GM12878 (cell line): Measurements from ENCODE around the gene ZBTB22. TPM values are rescaled to one million over a fixed set of nuclear protein-coding genes. Genes with fewer than 3 reads are reported as not detected.

Source experiments
- CHD2 ChIP-seq: IDR thresholded peaks from 2 replicates; pipeline ENCODE4 v1.6.1; 2011; ENCODE audit warnings: low read depth, low read length, improper control_type of control experiment, borderline replicate concordance
- EED ChIP-seq: sonication (generic); IDR thresholded peaks from 2 replicates; pipeline ENCODE4 v1.6.1; 2016; ENCODE audit warnings: antibody characterized with exemption, low read depth
- FOXM1 ChIP-seq: IDR thresholded peaks from 2 replicates; pipeline ENCODE4 v1.6.1; 2012; ENCODE audit warnings: low read depth, mild to moderate bottlenecking, inconsistent platforms, low read length, moderate library complexity
- GABPA ChIP-seq: IDR thresholded peaks from 2 replicates; pipeline ENCODE4 v1.6.1; 2014; ENCODE audit warnings: antibody characterized with exemption, low read depth, mild to moderate bottlenecking, inconsistent platforms
- HSF1 ChIP-seq: fragments of 150-350 bp; IDR thresholded peaks from 2 replicates; pipeline ENCODE4 v1.6.1; 2014; ENCODE audit warnings: mild to moderate bottlenecking, low read depth, low read length
- IRF5 ChIP-seq: fragments of 450-650 bp; IDR thresholded peaks from 2 replicates; pipeline ENCODE4 v1.6.1; 2017; ENCODE audit warnings: borderline replicate concordance
- KAT2A ChIP-seq: conservative IDR thresholded peaks from 2 replicates; pipeline ENCODE4 v1.6.1; 2011; ENCODE audit warnings: low read depth, low read length; ENCODE audit not compliant: control insufficient read depth
- MXI1 ChIP-seq: fragments of 150-350 bp; IDR thresholded peaks from 2 replicates; pipeline ENCODE4 v1.6.1; 2011; ENCODE audit warnings: low read depth, mild to moderate bottlenecking, inconsistent platforms, low read length, improper control_type of control experiment
- MYB ChIP-seq: fragments of 150-350 bp; IDR thresholded peaks from 2 replicates; pipeline ENCODE4 v1.6.1; 2014; ENCODE audit warnings: mild to moderate bottlenecking, low read depth, low read length, borderline replicate concordance
- NFXL1 ChIP-seq: fragments of 450-650 bp; IDR thresholded peaks from 2 replicates; pipeline ENCODE4 v1.6.1; 2017; ENCODE audit warnings: antibody characterized with exemption, mild to moderate bottlenecking, borderline replicate concordance
- NR2C2 ChIP-seq: IDR thresholded peaks from 2 replicates; pipeline ENCODE4 v1.6.1; 2011; ENCODE audit warnings: borderline replicate concordance, low read depth; ENCODE audit not compliant: control insufficient read depth, insufficient read length
- POLR2AphosphoS5 ChIP-seq: IDR thresholded peaks from 2 replicates; pipeline ENCODE4 v1.6.1; 2011; ENCODE audit warnings: mild to moderate bottlenecking, low read length, inconsistent platforms
- POU2F2 ChIP-seq: IDR thresholded peaks from 3 replicates; pipeline ENCODE4 v1.6.1; 2011; ENCODE audit warnings: low read depth, mild to moderate bottlenecking, low read length, borderline replicate concordance
- RFX5 ChIP-seq: IDR thresholded peaks from 2 replicates; pipeline ENCODE4 v1.6.1; 2011; ENCODE audit warnings: low read depth, low read length, improper control_type of control experiment
- SMAD1 ChIP-seq: fragments of 450-650 bp; IDR thresholded peaks from 2 replicates; pipeline ENCODE4 v1.6.1; 2018; ENCODE audit warnings: mild to moderate bottlenecking, low read depth; ENCODE audit not compliant: partially characterized antibody
- SMARCA5 ChIP-seq: fragments of 450-650 bp; IDR thresholded peaks from 2 replicates; pipeline ENCODE4 v1.6.1; 2017; ENCODE audit warnings: mild to moderate bottlenecking
- TCF12 ChIP-seq: IDR thresholded peaks from 2 replicates; pipeline ENCODE4 v1.6.1; 2011; ENCODE audit warnings: low read depth, mild to moderate bottlenecking, low read length
- YY1 ChIP-seq: IDR thresholded peaks from 2 replicates; pipeline ENCODE4 v1.6.1; 2011; ENCODE audit warnings: low read depth, mild to moderate bottlenecking, low read length
- ZZZ3 ChIP-seq: IDR thresholded peaks from 2 replicates; pipeline ENCODE4 v1.6.1; 2011; ENCODE audit warnings: low read depth; ENCODE audit not compliant: control insufficient read depth, insufficient read length
- polyA plus RNA-seq, 11 experiments: library from polyadenylated mRNA; depleted of rRNA in 4 of 11; unstranded in 6 of 11; stranded (reverse) in 5 of 11; fragments of >200 nt; fragmentation: Nextera tagmentation in 4 of 11; fragmentation: Illumina TruSeq in 1 of 11; extraction: Ambion mirVana in 4 of 11; extraction: Trizol in 1 of 11; gene quantifications; 1 replicate in 1 of 11; 2 replicates in 10 of 11; pipeline versions ENCODE4 v1.2.1 to v1.2.3, GENCODE V29; 2011 to 2016; ENCODE audit warnings: inconsistent platforms in 2 of 11, missing spikeins in 2 of 11, low read depth in 1 of 11
- total RNA-seq, 4 experiments: library from RNA; depleted of rRNA in 3 of 4; stranded (reverse); fragments of >200 nt in 3 of 4; fragmentation: Illumina TruSeq in 1 of 4; extraction: Trizol in 1 of 4; gene quantifications; 2 replicates each; pipeline versions ENCODE4 v1.2.1 to v1.2.3, GENCODE V29; 2013 to 2021
- TF ChIP-seq, protein P1 (sequence below): IDR thresholded peaks from 2 replicates; pipeline ENCODE4 v1.6.1; 2012; ENCODE audit warnings: improper control_type of control experiment, low read depth, low read length; ENCODE audit not compliant: insufficient replicate concordance
- TF ChIP-seq, protein P2 (sequence below): IDR thresholded peaks from 2 replicates; pipeline ENCODE4 v1.6.1; 2011; ENCODE audit warnings: low read depth, mild to moderate bottlenecking, low read length, moderate library complexity, borderline replicate concordance; ENCODE audit errors: extremely low read depth

Gene ZBTB22
- total and polyA plus RNA-seq, 10 of the 15 experiments (the other 5 are each of a cell fraction or from before 2014, with no cell fraction given), result 0.11 to 9.9 (median 4.8) TPM

DNA sequence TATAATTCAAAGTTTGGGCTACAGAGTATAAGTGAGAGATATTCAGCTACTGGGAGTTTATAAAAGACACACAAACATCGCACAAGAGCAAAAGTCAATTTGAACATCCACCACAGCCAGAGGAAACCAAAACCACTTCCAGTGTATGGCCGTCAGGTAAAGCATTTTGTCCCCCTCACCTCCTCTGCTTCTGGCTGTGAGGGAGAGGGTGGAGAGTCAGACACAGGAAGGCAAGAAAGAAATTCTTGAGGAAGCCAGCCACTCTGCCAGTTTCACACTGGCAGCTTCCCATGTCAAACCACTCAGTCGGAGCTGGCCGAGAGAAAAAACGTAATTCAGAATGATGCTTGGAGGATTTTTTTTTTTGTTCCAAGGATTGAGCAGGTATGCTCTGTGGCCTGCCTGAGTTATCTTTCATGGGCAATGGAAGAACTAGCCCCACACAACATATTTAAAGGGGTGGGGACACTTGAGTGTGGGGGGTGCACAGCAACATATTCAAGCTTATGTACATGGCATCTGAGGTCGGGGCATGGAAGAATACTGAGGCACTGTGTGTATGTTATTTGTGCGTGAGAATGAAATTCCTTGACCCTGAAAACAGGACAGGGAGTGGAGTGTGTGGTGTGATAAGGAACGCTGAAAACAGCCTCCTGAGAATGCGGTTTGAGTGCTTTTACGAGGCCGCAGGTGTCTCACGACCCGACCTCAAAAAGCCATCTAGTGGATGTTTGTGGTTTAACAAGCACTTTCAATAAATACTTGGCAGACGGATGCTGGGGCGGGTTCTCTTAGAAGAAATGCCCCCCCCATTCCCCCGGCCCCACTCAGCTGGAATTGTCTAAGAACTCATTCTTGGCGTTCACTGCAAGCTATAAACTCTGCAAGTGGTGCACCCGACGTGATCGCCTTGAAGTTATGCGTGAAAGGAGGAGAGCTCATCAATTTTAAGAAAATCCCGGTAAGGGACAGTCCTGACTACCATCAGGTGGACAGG, 27.5 kb upstream of the ZBTB22 start (continued):
- TF ChIP-seq, protein P1, sequence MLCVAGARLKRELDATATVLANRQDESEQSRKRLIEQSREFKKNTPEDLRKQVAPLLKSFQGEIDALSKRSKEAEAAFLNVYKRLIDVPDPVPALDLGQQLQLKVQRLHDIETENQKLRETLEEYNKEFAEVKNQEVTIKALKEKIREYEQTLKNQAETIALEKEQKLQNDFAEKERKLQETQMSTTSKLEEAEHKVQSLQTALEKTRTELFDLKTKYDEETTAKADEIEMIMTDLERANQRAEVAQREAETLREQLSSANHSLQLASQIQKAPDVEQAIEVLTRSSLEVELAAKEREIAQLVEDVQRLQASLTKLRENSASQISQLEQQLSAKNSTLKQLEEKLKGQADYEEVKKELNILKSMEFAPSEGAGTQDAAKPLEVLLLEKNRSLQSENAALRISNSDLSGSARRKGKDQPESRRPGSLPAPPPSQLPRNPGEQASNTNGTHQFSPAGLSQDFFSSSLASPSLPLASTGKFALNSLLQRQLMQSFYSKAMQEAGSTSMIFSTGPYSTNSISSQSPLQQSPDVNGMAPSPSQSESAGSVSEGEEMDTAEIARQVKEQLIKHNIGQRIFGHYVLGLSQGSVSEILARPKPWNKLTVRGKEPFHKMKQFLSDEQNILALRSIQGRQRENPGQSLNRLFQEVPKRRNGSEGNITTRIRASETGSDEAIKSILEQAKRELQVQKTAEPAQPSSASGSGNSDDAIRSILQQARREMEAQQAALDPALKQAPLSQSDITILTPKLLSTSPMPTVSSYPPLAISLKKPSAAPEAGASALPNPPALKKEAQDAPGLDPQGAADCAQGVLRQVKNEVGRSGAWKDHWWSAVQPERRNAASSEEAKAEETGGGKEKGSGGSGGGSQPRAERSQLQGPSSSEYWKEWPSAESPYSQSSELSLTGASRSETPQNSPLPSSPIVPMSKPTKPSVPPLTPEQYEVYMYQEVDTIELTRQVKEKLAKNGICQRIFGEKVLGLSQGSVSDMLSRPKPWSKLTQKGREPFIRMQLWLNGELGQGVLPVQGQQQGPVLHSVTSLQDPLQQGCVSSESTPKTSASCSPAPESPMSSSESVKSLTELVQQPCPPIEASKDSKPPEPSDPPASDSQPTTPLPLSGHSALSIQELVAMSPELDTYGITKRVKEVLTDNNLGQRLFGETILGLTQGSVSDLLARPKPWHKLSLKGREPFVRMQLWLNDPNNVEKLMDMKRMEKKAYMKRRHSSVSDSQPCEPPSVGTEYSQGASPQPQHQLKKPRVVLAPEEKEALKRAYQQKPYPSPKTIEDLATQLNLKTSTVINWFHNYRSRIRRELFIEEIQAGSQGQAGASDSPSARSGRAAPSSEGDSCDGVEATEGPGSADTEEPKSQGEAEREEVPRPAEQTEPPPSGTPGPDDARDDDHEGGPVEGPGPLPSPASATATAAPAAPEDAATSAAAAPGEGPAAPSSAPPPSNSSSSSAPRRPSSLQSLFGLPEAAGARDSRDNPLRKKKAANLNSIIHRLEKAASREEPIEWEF, result no peak
- TF ChIP-seq SMARCA5 (no peak), EED (peak; percentile 63; the same call in 1 of the 2 replicates), NR2C2 (no peak), FOXM1 (peak; percentile 53; the same call in 1 of the 2 replicates), POLR2AphosphoS5 (no peak), YY1 (0 out of 2 replicates have a peak, but pooled peaks have one; percentile 25), IRF5 (no peak), TCF12 (peak; percentile 53; the same call in 1 of the 2 replicates), ZZZ3 (no peak), RFX5 (no peak), GABPA (no peak), MYB (no peak), MXI1 (no peak), POU2F2 (0 out of 3 replicates have a peak, but pooled peaks have one; percentile 27), CHD2 (no peak), NFXL1 (no peak), HSF1 (no peak), SMAD1 (no peak), KAT2A (no peak)
- TF ChIP-seq, protein P2, sequence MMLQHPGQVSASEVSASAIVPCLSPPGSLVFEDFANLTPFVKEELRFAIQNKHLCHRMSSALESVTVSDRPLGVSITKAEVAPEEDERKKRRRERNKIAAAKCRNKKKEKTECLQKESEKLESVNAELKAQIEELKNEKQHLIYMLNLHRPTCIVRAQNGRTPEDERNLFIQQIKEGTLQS, result no peak
